CD4-positive, alpha-beta T cell (primary cell): ENCODE results near the gene CTNNA3. TPM values are rescaled to one million over a fixed set of nuclear protein-coding genes. Genes with fewer than 3 reads are reported as not detected.

Experiments used
- ATAC-seq: fragments of 200-7000 bp; cut with Tn5 transposase; one replicate; pipeline ENCODE4 v1.10.0; 2022; ENCODE audit warnings: mild to moderate bottlenecking; ENCODE audit not compliant: poor library complexity
- CTCF ChIA-PET: fragments of 350-600 bp; sonication (Branson Sonifier 250); formaldehyde crosslinking; loops from one replicate; lab custom pipeline; 2021; ENCODE audit warnings: antibody characterized with exemption, inconsistent platforms; lab: Charles Lee
- POLR2A ChIA-PET: fragments of 350-600 bp; sonication (Branson Sonifier 250); formaldehyde crosslinking; loops from one replicate; lab custom pipeline; 2021; ENCODE audit warnings: antibody characterized with exemption, inconsistent platforms; lab: Charles Lee
- DNase-seq, 14 experiments: peaks; one replicate each; pipeline ENCODE4 v3.0.0-alpha.2; 2013 to 2020; ENCODE audit warnings: mixed read lengths in 2 of 14
- H3K27ac ChIP-seq, 2 donors: one replicate each; pipeline versions ENCODE4 v1.5.1 to v1.7.0; 2013; ENCODE audit warnings: low read length in 2 of 2, low read depth in 1 of 2, mild to moderate bottlenecking in 1 of 2
- H3K27me3 ChIP-seq, 2 experiments: 1 replicate in 1 of 2; 2 replicates in 1 of 2; pipeline versions ENCODE4 v1.6.1 to v1.7.0; 2013; ENCODE audit warnings: low read length in 2 of 2, control low read depth in 1 of 2, mild to moderate bottlenecking in 1 of 2, moderate library complexity in 1 of 2; ENCODE audit not compliant: insufficient read depth in 2 of 2, control insufficient read depth in 1 of 2
- H3K36me3 ChIP-seq: one replicate; pipeline ENCODE4 v1.6.1; 2013; ENCODE audit warnings: low read length, control low read depth; ENCODE audit not compliant: insufficient read depth
- H3K4me1 ChIP-seq: one replicate; pipeline ENCODE4 v1.6.1; 2013; ENCODE audit warnings: low read length, control low read depth; ENCODE audit not compliant: insufficient read depth
- H3K4me3 ChIP-seq: one replicate; pipeline ENCODE4 v1.5.1; 2013; ENCODE audit warnings: mild to moderate bottlenecking, low read length, moderate library complexity
- H3K9me3 ChIP-seq, 2 experiments: 1 replicate in 1 of 2; 2 replicates in 1 of 2; pipeline versions ENCODE4 v1.6.1 to v1.7.0; 2013; ENCODE audit warnings: low read length in 2 of 2, mild to moderate bottlenecking in 2 of 2, control low read depth in 1 of 2, moderate library complexity in 1 of 2; ENCODE audit not compliant: control insufficient read depth in 1 of 2, insufficient read depth in 1 of 2
- H3K27ac Mint-ChIP-seq: one replicate; pipeline ENCODE4 v1.8.0; 2020; ENCODE audit warnings: mixed read lengths
- H3K27me3 Mint-ChIP-seq: one replicate; pipeline ENCODE4 v1.8.0; 2021; ENCODE audit warnings: mixed read lengths
- H3K36me3 Mint-ChIP-seq: one replicate; pipeline ENCODE4 v1.8.0; 2021; ENCODE audit warnings: low read depth, mixed read lengths
- H3K4me1 Mint-ChIP-seq: one replicate; pipeline ENCODE4 v1.8.0; 2021; ENCODE audit warnings: low read depth, mixed read lengths
- H3K4me3 Mint-ChIP-seq: one replicate; pipeline ENCODE4 v1.8.0; 2020; ENCODE audit warnings: mild to moderate bottlenecking, mixed read lengths
- H3K9me3 Mint-ChIP-seq: one replicate; pipeline ENCODE4 v1.8.0; 2020; ENCODE audit warnings: mixed read lengths
- intact Hi-C, 2 experiments: fragments of 100-400 bp; cut with DNase I in 1 of 2; cut with micrococcal nuclease in 1 of 2; formaldehyde crosslinking; loops; one replicate each; pipeline versions ENCODE4 v1.15.1 to v1.9.0; 2023 to 2025; cut with DNase I, micrococcal nuclease
- total RNA-seq, 174 experiments: library from RNA in 2 of 174; stranded (reverse) in 2 of 174; gene quantifications; one replicate each; pipeline ENCODE4 v1.2.3 and lab custom pipeline; 2021 to 2026
- TF ChIP-seq, protein P1 (sequence below): fragments of 200-600 bp; IDR thresholded peaks from one replicate; pipeline ENCODE4 v1.8.0; 2022; ENCODE audit warnings: antibody characterized with exemption, mild to moderate bottlenecking

Gene CTNNA3
- total RNA-seq, 2 experiments from 2014 or later = 0.80 TPM; not detected in 1

DNA sequence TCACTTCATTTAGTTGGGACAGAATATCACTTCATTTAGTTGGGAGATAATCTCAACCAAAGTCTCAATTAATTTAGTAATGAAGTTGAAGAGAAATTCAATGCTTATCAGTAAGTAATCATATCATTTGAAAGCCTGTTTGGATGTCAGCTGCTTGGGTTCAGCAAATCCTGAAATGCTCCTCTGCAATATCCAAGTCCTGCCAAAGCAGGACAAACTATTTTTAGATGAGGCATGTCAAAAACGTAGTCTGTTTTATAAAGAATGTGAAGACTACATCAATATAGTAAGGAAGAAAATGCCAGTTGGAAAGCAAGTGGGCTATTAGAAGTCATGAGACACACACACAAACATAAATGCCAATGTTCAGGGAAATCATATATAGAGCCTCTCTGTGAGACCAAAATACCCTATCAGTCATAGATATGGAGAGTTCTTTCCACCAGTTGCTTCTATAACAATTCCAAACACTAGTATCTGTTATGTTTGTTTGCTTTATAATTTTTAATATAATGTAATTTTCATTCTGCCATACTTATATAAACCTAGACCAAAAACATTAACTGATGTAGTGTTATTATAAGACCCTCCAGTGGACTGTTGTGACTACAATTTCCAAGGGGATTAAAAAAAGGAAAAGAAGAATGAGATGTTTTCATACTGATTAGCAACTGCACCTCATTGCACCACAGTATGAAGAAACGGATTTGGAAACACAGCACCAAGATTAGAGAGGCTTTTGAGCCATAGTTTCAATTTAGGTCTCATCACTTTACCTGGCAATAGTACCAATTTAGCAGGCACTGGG lies 609.5 kb downstream of the CTNNA3 start:
- no peak overlapping the region for H3K4me3 Mint-ChIP-seq
- H3K27me3 ChIP-seq = no peaks in the 10 kb centered on the region
- H3K27me3 Mint-ChIP-seq = no peaks in the 10 kb centered on the region
- H3K9me3 ChIP-seq = no peaks in the 10 kb centered on the region
- CTCF ChIA-PET = no interaction called here
- H3K9me3 Mint-ChIP-seq = peaks cover 3% of the 10 kb centered on the region
- H3K27ac Mint-ChIP-seq = no peak overlapping the region
- no peaks in the 10 kb centered on the region for H3K4me1 ChIP-seq
- intact Hi-C loops = no loop called here
- ATAC-seq (no peak), DNase-seq (no peak)
- H3K36me3 ChIP-seq = no peaks in the 10 kb centered on the region
- no peak overlapping the region for H3K27ac ChIP-seq
- H3K36me3 Mint-ChIP-seq = no peaks in the 10 kb centered on the region
- POLR2A ChIA-PET = no interaction called here
- TF ChIP-seq, protein P1, sequence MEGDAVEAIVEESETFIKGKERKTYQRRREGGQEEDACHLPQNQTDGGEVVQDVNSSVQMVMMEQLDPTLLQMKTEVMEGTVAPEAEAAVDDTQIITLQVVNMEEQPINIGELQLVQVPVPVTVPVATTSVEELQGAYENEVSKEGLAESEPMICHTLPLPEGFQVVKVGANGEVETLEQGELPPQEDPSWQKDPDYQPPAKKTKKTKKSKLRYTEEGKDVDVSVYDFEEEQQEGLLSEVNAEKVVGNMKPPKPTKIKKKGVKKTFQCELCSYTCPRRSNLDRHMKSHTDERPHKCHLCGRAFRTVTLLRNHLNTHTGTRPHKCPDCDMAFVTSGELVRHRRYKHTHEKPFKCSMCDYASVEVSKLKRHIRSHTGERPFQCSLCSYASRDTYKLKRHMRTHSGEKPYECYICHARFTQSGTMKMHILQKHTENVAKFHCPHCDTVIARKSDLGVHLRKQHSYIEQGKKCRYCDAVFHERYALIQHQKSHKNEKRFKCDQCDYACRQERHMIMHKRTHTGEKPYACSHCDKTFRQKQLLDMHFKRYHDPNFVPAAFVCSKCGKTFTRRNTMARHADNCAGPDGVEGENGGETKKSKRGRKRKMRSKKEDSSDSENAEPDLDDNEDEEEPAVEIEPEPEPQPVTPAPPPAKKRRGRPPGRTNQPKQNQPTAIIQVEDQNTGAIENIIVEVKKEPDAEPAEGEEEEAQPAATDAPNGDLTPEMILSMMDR = no peak
- H3K4me1 Mint-ChIP-seq = no peaks in the 10 kb centered on the region
- H3K4me3 ChIP-seq = no peak overlapping the region

DNA sequence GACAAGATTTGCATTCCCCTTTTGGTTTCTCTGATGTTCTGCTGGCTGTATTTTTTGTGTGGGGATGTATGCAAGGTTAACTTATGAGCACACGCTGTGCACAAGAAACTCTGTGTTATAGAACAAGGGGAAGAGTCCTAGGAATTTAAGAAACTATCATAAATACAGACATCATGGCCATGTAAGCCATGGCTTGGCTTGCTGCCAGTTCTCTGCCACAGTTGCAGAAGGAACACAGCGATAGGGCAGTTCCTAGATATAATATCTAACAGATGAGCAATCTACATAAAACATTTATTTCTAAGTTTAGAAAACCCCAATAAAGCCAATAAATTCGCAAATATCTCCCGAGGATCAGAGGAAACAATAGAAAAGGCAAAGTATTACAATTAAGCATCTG lies 616.9 kb downstream of the CTNNA3 start:
- H3K9me3 Mint-ChIP-seq = no peaks in the 10 kb centered on the region
- TF ChIP-seq, protein P1 = no peak
- no peaks in the 10 kb centered on the region for H3K4me1 ChIP-seq
- DNase-seq (no peak), ATAC-seq (no peak)
- no peak overlapping the region for H3K27ac Mint-ChIP-seq
- no peak overlapping the region for H3K27ac ChIP-seq
- H3K36me3 Mint-ChIP-seq = no peaks in the 10 kb centered on the region
- ChIA-PET POLR2A (no interaction called here), CTCF (no interaction called here)
- no peaks in the 10 kb centered on the region for H3K27me3 Mint-ChIP-seq
- H3K36me3 ChIP-seq = no peaks in the 10 kb centered on the region
- no peaks in the 10 kb centered on the region for H3K27me3 ChIP-seq
- H3K4me3 ChIP-seq = no peak overlapping the region
- intact Hi-C loops = no loop called here
- H3K9me3 ChIP-seq = no peaks in the 10 kb centered on the region
- no peak overlapping the region for H3K4me3 Mint-ChIP-seq
- no peaks in the 10 kb centered on the region for H3K4me1 Mint-ChIP-seq

DNA sequence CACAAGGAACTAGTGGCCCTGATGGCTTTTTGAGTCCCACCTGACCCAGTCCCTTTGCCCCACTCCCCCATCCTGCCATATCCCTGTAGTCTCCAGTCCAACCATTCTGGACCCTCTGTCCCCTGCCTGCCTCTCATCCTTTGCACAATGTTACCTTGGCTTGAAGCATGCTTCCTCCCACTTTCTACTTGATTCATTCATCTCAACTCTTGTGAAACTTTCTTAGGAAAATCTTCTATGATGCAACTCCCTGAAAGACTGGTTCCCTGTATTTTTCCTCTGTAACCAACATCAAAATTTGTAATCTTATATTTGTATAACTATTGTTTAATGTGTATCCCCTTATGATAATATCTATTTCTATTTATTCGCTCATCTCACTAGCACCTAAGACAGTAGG lies 618.6 kb downstream of the CTNNA3 start:
- CTCF ChIA-PET = no interaction called here
- ATAC-seq = no peak
- TF ChIP-seq, protein P1 = no peak
- H3K27me3 Mint-ChIP-seq = no peaks in the 10 kb centered on the region
- H3K4me3 ChIP-seq = no peak overlapping the region
- H3K4me1 ChIP-seq = no peaks in the 10 kb centered on the region
- no peaks in the 10 kb centered on the region for H3K36me3 Mint-ChIP-seq
- intact Hi-C loops = no loop called here
- H3K27me3 ChIP-seq = no peaks in the 10 kb centered on the region
- no peak overlapping the region for H3K4me3 Mint-ChIP-seq
- H3K9me3 Mint-ChIP-seq = no peaks in the 10 kb centered on the region
- H3K36me3 ChIP-seq = no peaks in the 10 kb centered on the region
- no peaks in the 10 kb centered on the region for H3K4me1 Mint-ChIP-seq
- H3K27ac Mint-ChIP-seq = no peak overlapping the region
- no peak overlapping the region for H3K27ac ChIP-seq
- no peak for DNase-seq
- H3K9me3 ChIP-seq = no peaks in the 10 kb centered on the region
- POLR2A ChIA-PET = no interaction called here
